ENCODE data around the gene ERBB2.

Gene ERBB2

GRCh38 chr17:39664581-39665561 lies 35.0 kb upstream of the ERBB2 start, which contains the start of gene TCAP:
Gene TCAP, plus strand, starts transcription at chr17:39665349. Its CDS starts 11 bp downstream, at chr17:39665360.
- peak within 1 kb of the TSS; percentile 19; the same call in 1 of the 2 replicates for H3K9ac ChIP-seq
- no peaks in the 10 kb centered on the region for H3K9me3 ChIP-seq
- peaks cover 90% of the 10 kb centered on the region for H3K4me1 ChIP-seq
- no peak within 1 kb of the TSS for H3K4me3 ChIP-seq
- peaks cover 28% of the 10 kb centered on the region for H3K36me3 ChIP-seq
- peaks cover 43% of the 10 kb centered on the region for H3K27me3 ChIP-seq
- H3K4me2 ChIP-seq = peak within 1 kb of the TSS; percentile 86
- peaks cover 52% of the 10 kb centered on the region for H4K20me1 ChIP-seq
- H3K27ac ChIP-seq = peak within 1 kb of the TSS; percentile 35; the same call in 1 of the 2 replicates
- no peak for TF ChIP-seq Cebpa-rat (IDR thresholded peaks at IDR 0.05)

GRCh38 chr17:39665642-39666224 lies 34.1 kb upstream of the ERBB2 start:
- peaks cover 44% of the 10 kb centered on the region for H4K20me1 ChIP-seq
- peak overlapping the region; percentile 19; the same call in 1 of the 2 replicates for H3K9ac ChIP-seq
- peaks cover 81% of the 10 kb centered on the region for H3K4me1 ChIP-seq
- no peak overlapping the region for H3K27ac ChIP-seq
- H3K9me3 ChIP-seq = no peaks in the 10 kb centered on the region
- H3K4me3 ChIP-seq = no peak overlapping the region
- H3K27me3 ChIP-seq = peaks cover 47% of the 10 kb centered on the region
- peaks cover 20% of the 10 kb centered on the region for H3K36me3 ChIP-seq
- no peak for TF ChIP-seq Cebpa-rat (IDR thresholded peaks at IDR 0.05)
- H3K4me2 ChIP-seq = peak overlapping the region; percentile 86

GRCh38 chr17:39666231-39666600 lies 33.6 kb upstream of the ERBB2 start:
- Histone ChIP-seq H3K4me3 (no peak overlapping the region), H3K4me1 (peaks cover 79% of the 10 kb centered on the region), H3K9ac (no peak overlapping the region), H3K27me3 (peaks cover 47% of the 10 kb centered on the region), H3K4me2 (peak overlapping the region; percentile 86), H4K20me1 (peaks cover 41% of the 10 kb centered on the region), H3K9me3 (no peaks in the 10 kb centered on the region), H3K36me3 (peaks cover 16% of the 10 kb centered on the region), H3K27ac (no peak overlapping the region)
- TF ChIP-seq Cebpa-rat (IDR thresholded peaks at IDR 0.05) = no peak

GRCh38 chr17:39666601-39667261 lies 33.1 kb upstream of the ERBB2 start:
- H3K27me3 ChIP-seq = peaks cover 53% of the 10 kb centered on the region
- no peak for TF ChIP-seq Cebpa-rat (IDR thresholded peaks at IDR 0.05)
- H3K9ac ChIP-seq = no peak overlapping the region
- no peak overlapping the region for H3K27ac ChIP-seq
- peaks cover 79% of the 10 kb centered on the region for H3K4me1 ChIP-seq
- peaks cover 10% of the 10 kb centered on the region for H3K36me3 ChIP-seq
- no peaks in the 10 kb centered on the region for H3K9me3 ChIP-seq
- H3K4me2 ChIP-seq = peak overlapping the region; percentile 86
- H4K20me1 ChIP-seq = peaks cover 41% of the 10 kb centered on the region
- H3K4me3 ChIP-seq = peak overlapping the region; percentile 14; the same call in 1 of the 2 replicates

- Histone ChIP-seq H3K9ac (no peak overlapping the region), H3K27ac (no peak overlapping the region), H4K20me1 (peaks cover 38% of the 10 kb centered on the region), H3K36me3 (peaks cover 5% of the 10 kb centered on the region; the same call in 1 of the 2 replicates), H3K4me3 (peak overlapping the region; percentile 14; the same call in 1 of the 2 replicates), H3K4me1 (peaks cover 79% of the 10 kb centered on the region), H3K4me2 (peak overlapping the region; percentile 86), H3K27me3 (peaks cover 53% of the 10 kb centered on the region), H3K9me3 (no peaks in the 10 kb centered on the region)
- no peak for TF ChIP-seq Cebpa-rat (IDR thresholded peaks at IDR 0.05)
Observed at GRCh38 chr17:39667262-39667944, 32.5 kb upstream of the ERBB2 start.

- H3K9ac ChIP-seq = peak within 1 kb of the TSS; percentile 72
- H3K27ac ChIP-seq = peak within 1 kb of the TSS; percentile 67
- no peak for TF ChIP-seq Cebpa-rat (IDR thresholded peaks at IDR 0.05)
- H4K20me1 ChIP-seq = peaks cover 30% of the 10 kb centered on the region
- no peaks in the 10 kb centered on the region for H3K9me3 ChIP-seq
- peak within 1 kb of the TSS; percentile 64 for H3K4me3 ChIP-seq
- peaks cover 79% of the 10 kb centered on the region for H3K4me1 ChIP-seq
- H3K36me3 ChIP-seq = no peaks in the 10 kb centered on the region
- peaks cover 53% of the 10 kb centered on the region for H3K27me3 ChIP-seq
- H3K4me2 ChIP-seq = peak within 1 kb of the TSS; percentile 96
Observed at GRCh38 chr17:39667945-39668924, 31.6 kb upstream of the ERBB2 start, which contains the start of gene PNMT. Gene PNMT, plus strand, starts transcription at chr17:39668453. Its CDS starts 23 bp downstream, at chr17:39668476.

- H3K4me3 ChIP-seq = no peak overlapping the region
- H3K9ac ChIP-seq = no peak overlapping the region
- H3K27me3 ChIP-seq = peaks cover 53% of the 10 kb centered on the region
- peaks cover 18% of the 10 kb centered on the region for H4K20me1 ChIP-seq
- H3K27ac ChIP-seq = no peak overlapping the region
- H3K9me3 ChIP-seq = no peaks in the 10 kb centered on the region
- H3K4me2 ChIP-seq = no peak overlapping the region
- H3K4me1 ChIP-seq = peaks cover 80% of the 10 kb centered on the region
- TF ChIP-seq Cebpa-rat (IDR thresholded peaks at IDR 0.05) = no peak
- no peaks in the 10 kb centered on the region for H3K36me3 ChIP-seq
Observed at GRCh38 chr17:39669897-39670735, 29.7 kb upstream of the ERBB2 start.

All from BLaER1 (cell line).